Omental fat pad (tissue), 4 donors: Measurements from ENCODE around the gene DNER. TPM values are rescaled to one million over a fixed set of nuclear protein-coding genes. Genes with fewer than 3 reads are reported as not detected.
"Not testable (repeated sequence)": the region's sequence is repeated elsewhere in the genome, so short reads cannot be mapped to it uniquely, and the experiment has no call there.

ENCODE experiments used
- ATAC-seq: fragments of 150-250 bp; one replicate; pipeline ENCODE4 v1.9.1; 2016; ENCODE audit warnings: mild to moderate bottlenecking, moderate library complexity; ENCODE audit not compliant: low FRiP score
- DNase-seq: peaks from one replicate; pipeline ENCODE4 v3.0.0-alpha.2; 2019; ENCODE audit warnings: low spot score
- total RNA-seq, 4 donors: library from RNA; depleted of rRNA; stranded (reverse); fragments of >200 nt; gene quantifications; one replicate each; pipeline ENCODE4 v1.1.0, GENCODE V29; 2016
- TF ChIP-seq, protein P1 (sequence below), 3 donors: fragments of 450-650 bp; IDR thresholded peaks; one replicate each; pipeline ENCODE4 v1.5.1; 2016 to 2017; ENCODE audit warnings: antibody characterized with exemption in 3 of 3, mild to moderate bottlenecking in 3 of 3, moderate library complexity in 2 of 3

Gene DNER
- total RNA-seq = 10 to 100 TPM in 1 of 4 donors, 1 to 10 TPM in 3; 3.1 to 12.2 (median 8.7) TPM

DNA sequence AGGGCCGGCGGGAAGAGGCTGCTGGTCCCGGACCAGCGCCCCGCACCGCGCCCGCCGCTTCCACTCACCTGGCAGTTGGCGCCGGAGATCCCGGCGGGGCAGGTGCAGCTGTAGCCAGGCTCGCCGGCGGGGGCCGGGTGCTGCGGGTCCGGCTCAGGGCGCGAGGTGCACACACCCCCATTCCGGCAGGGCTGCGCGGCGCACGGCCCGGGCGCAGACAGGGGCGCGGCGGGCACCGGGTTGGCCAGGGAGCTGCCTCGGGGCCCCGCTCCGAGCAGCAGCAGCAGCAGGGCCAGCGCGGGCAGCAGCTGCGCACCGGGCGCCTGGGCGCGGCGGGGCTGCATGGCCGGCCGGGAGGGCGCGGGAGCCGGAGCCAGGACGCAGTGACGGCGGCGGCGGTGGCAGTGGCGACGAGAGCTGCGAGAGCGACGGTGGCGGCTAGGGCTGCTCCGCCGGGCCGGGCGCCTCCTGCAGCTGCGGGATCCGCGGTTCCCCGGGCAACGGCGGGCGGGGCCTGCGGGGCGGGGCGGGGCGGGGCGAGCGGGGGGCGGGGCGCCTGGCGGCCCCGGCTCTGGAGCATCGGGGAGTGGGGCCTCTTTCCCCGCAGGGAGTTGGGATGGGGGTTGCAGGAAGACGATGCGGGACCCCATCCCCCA is at the start of gene DNER:
TSS of gene DNER (minus strand) at position 476 of the 656 bp plus-strand sequence. CDS start at position 344, 132 bp downstream.
- TF ChIP-seq, protein P1, sequence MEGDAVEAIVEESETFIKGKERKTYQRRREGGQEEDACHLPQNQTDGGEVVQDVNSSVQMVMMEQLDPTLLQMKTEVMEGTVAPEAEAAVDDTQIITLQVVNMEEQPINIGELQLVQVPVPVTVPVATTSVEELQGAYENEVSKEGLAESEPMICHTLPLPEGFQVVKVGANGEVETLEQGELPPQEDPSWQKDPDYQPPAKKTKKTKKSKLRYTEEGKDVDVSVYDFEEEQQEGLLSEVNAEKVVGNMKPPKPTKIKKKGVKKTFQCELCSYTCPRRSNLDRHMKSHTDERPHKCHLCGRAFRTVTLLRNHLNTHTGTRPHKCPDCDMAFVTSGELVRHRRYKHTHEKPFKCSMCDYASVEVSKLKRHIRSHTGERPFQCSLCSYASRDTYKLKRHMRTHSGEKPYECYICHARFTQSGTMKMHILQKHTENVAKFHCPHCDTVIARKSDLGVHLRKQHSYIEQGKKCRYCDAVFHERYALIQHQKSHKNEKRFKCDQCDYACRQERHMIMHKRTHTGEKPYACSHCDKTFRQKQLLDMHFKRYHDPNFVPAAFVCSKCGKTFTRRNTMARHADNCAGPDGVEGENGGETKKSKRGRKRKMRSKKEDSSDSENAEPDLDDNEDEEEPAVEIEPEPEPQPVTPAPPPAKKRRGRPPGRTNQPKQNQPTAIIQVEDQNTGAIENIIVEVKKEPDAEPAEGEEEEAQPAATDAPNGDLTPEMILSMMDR (IDR thresholded peaks at IDR 0.05) = no peak
- no peak for DNase-seq
- ATAC-seq = no peak

- TF ChIP-seq, protein P1 (IDR thresholded peaks at IDR 0.05) = no peak
- DNase-seq = no peak
- no peak for ATAC-seq
Measured at GRCh38 chr2:229761663-229762062, 47.3 kb upstream of the DNER start.

DNA sequence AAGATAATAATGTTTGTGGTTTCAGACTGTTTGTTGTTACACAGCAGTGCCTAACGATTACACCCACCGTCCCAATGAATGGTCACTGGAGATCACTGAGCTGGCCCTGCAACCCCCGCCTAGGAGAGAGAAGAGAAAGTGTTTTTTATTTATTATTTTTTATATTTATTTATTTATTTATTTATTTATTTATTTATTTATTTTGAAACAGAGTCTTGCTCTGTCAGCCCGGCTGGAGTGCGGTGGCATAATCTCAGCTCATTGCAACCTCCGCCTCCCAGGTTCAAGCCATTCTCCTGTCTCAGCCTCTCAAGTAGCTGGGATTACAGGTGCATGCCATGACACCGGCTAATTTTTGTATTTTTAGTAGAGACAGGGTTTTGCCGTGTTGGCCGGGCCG is 43.1 kb upstream of the DNER start:
- ATAC-seq, DNase-seq: not testable (repeated sequence)

- TF ChIP-seq, protein P1 (IDR thresholded peaks at IDR 0.05) = no peak
- ATAC-seq (no peak), DNase-seq (no peak)
Measured at GRCh38 chr2:229752970-229753729, 38.8 kb upstream of the DNER start.

- DNase-seq (no peak), ATAC-seq (no peak)
- TF ChIP-seq, protein P1 (IDR thresholded peaks at IDR 0.05) = no peak
Measured at GRCh38 chr2:229749779-229750178, 35.4 kb upstream of the DNER start.

GRCh38 chr2:229748950-229749349 is 34.6 kb upstream of the DNER start:
- ATAC-seq (no peak), DNase-seq (no peak)
- TF ChIP-seq, protein P1 (IDR thresholded peaks at IDR 0.05) = no peak

DNA sequence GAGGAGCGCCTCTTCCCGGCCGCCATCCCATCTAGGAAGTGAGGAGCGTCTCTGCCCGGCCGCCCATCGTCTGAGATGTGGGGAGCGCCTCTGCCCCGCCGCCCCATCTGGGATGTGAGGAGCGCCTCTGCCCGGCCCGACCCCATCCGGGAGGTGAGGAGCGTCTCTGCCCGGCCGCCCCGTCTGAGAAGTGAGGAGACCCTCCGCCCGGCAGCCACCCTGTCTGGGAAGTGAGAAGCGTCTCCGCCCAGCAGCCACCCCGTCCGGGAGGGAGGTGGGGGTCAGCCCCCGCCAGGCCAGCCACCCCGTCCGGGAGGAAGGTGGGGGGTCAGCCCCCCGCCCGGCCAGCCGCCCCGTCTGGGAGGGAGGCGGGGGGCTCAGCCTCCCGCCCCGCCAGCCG is 28.3 kb upstream of the DNER start:
- not testable (repeated sequence) for DNase-seq, ATAC-seq

DNA sequence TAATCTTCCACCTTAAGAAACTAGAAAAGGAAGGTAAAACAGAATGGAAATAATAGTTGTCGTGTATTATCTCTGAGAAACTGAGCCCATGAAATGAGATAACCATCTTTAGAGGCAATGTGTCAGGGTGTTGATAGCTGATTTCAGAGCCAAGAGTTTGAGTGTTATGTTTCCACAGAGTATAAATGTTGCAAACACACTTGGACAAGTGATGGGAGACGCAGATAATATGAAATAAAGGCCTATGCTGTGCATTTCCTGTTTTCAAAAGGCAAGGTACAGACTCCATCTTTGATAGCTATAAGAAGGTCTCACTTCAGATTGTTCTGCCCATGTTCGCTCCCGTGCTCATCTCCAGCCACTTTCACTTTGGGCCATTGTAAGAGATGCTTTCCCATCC is 25.9 kb upstream of the DNER start:
- no peak for DNase-seq
- TF ChIP-seq, protein P1 (IDR thresholded peaks at IDR 0.05) = no peak
- ATAC-seq = no peak
